Gastrocnemius medialis (tissue), 4 donors: ENCODE results near the gene BLMH. TPM values are rescaled to one million over a fixed set of nuclear protein-coding genes. Genes with fewer than 3 reads are reported as not detected.

Source experiments
- ATAC-seq, 2 donors: fragments of 150-250 bp; one replicate each; pipeline ENCODE4 v1.9.1; 2016
- DNase-seq, 2 donors: peaks; one replicate each; pipeline ENCODE4 v3.0.0-alpha.2; 2019
- H3K27ac ChIP-seq, 4 donors: fragments of 200-600 bp; sonication (generic); 1 replicate in 1 of 4; 2 replicates in 3 of 4; pipeline ENCODE4 v1.5.1; 2016 to 2018; ENCODE audit warnings: mild to moderate bottlenecking in 2 of 4, moderate library complexity in 1 of 4
- H3K27me3 ChIP-seq, 3 donors: fragments of 200-600 bp; sonication (generic) in 2 of 3; 1 replicate in 1 of 3; 2 replicates in 2 of 3; pipeline versions ENCODE4 v1.5.1 to v1.6.0; 2016 to 2019; ENCODE audit warnings: mild to moderate bottlenecking in 1 of 3, moderate library complexity in 1 of 3
- H3K36me3 ChIP-seq, 2 donors: fragments of 200-600 bp; sonication (generic) in 1 of 2; one replicate each; pipeline ENCODE4 v1.5.1; 2017 to 2018
- H3K4me1 ChIP-seq, 2 donors: fragments of 200-600 bp; sonication (generic) in 1 of 2; one replicate each; pipeline ENCODE4 v1.5.1; 2016 to 2017; ENCODE audit warnings: mild to moderate bottlenecking in 2 of 2
- H3K4me3 ChIP-seq, 4 donors: fragments of 200-600 bp; sonication (generic) in 3 of 4; 1 replicate in 1 of 4; 2 replicates in 3 of 4; pipeline ENCODE4 v1.5.1; 2016 to 2019; ENCODE audit warnings: mild to moderate bottlenecking in 2 of 4
- H3K9me3 ChIP-seq, 3 donors: fragments of 200-600 bp; sonication (generic) in 2 of 3; 1 replicate in 1 of 3; 2 replicates in 2 of 3; pipeline ENCODE4 v1.5.1; 2016 to 2019
- POLR2A ChIP-seq, 2 donors: fragments of 450-650 bp; IDR thresholded peaks; one replicate each; pipeline ENCODE4 v1.6.1; 2017; ENCODE audit warnings: antibody characterized with exemption in 2 of 2, mild to moderate bottlenecking in 2 of 2, moderate library complexity in 2 of 2
- in situ Hi-C, 4 donors: fragments of 200-750 bp; cut with MboI; loops; one replicate each; pipeline versions ENCODE4 v1.15.0 to v1.8.0; 2017; ENCODE audit warnings: low sequenced_read_pairs in 4 of 4
- intact Hi-C: fragments of 100-400 bp; cut with DNase I; formaldehyde crosslinking; loops from one replicate; pipeline ENCODE4 v1.15.1; 2023; ENCODE audit warnings: low total_unique reads
- total RNA-seq, 4 donors: library from RNA; depleted of rRNA; stranded (reverse); fragments of >200 nt; gene quantifications; one replicate each; pipeline versions ENCODE4 v1.1.0 to v1.2.3, GENCODE V29; 2016
- TF ChIP-seq, protein P1 (sequence below), 5 experiments: fragments of 450-650 bp in 3 of 5; fragments of 200-600 bp in 2 of 5; sonication (generic) in 2 of 5; IDR thresholded peaks in 4 of 5; conservative IDR thresholded peaks in 1 of 5; 1 replicate in 4 of 5; 2 replicates in 1 of 5; pipeline ENCODE4 v1.5.1; 2016 to 2019; ENCODE audit warnings: antibody characterized with exemption in 5 of 5, mild to moderate bottlenecking in 3 of 5, moderate library complexity in 3 of 5

The BLMH gene
- total RNA-seq, 4 donors from 2014 or later, result 7.4 to 17.7 (median 16.7) TPM

DNA sequence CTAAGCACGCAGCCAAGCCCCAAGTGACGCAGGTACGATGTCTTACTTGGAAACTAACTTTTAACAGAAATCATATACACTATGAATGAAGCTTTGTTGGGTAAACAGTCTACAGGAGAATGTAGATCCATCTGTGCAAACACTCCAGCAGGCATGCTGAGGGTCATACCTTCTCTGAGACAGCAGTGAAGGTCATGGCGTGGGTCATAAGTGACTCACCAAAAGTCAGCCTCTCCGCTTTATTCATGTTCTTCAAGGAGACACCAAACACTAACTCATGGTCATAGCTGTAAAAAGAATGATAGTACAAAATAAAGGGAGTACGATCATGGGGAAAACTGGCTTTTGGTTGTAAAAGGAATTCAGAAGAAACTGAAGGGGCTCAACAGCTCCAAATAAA, 20.6 kb downstream of the BLMH start:
- DNase-seq, result no peak
- in situ Hi-C loops (loop anchor here in 2 of 4 donors (10.0 kb wide), 2 partner anchors 146 to 166 kb away; no protein-coding TSS in a partner anchor), intact Hi-C loops (no loop called here)
- Histone ChIP-seq H3K27me3 (no peaks in the 10 kb centered on the region), H3K27ac (no peak overlapping the region), H3K36me3 (peaks cover 0 to 53% of the 10 kb centered on the region in 2 donors), H3K4me1 (peaks cover 0 to 8% of the 10 kb centered on the region in 2 donors), H3K4me3 (no peak overlapping the region), H3K9me3 (no peaks in the 10 kb centered on the region)
- ATAC-seq, result no peak
- no peak for TF ChIP-seq POLR2A (IDR thresholded peaks at IDR 0.05)
- TF ChIP-seq, protein P1, sequence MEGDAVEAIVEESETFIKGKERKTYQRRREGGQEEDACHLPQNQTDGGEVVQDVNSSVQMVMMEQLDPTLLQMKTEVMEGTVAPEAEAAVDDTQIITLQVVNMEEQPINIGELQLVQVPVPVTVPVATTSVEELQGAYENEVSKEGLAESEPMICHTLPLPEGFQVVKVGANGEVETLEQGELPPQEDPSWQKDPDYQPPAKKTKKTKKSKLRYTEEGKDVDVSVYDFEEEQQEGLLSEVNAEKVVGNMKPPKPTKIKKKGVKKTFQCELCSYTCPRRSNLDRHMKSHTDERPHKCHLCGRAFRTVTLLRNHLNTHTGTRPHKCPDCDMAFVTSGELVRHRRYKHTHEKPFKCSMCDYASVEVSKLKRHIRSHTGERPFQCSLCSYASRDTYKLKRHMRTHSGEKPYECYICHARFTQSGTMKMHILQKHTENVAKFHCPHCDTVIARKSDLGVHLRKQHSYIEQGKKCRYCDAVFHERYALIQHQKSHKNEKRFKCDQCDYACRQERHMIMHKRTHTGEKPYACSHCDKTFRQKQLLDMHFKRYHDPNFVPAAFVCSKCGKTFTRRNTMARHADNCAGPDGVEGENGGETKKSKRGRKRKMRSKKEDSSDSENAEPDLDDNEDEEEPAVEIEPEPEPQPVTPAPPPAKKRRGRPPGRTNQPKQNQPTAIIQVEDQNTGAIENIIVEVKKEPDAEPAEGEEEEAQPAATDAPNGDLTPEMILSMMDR (IDR thresholded peaks at IDR 0.05 in 4 of 5, conservative IDR thresholded peaks at IDR 0.05 in 1 of 5), result no peak

- no peak for ATAC-seq
- Histone ChIP-seq H3K27ac (no peak overlapping the region), H3K27me3 (no peaks in the 10 kb centered on the region), H3K4me1 (peaks cover 0 to 21% of the 10 kb centered on the region in 2 donors), H3K4me3 (no peak overlapping the region), H3K9me3 (no peaks in the 10 kb centered on the region), H3K36me3 (peaks cover 0 to 48% of the 10 kb centered on the region in 2 donors)
- no peak for DNase-seq
- TF ChIP-seq, protein P1 (IDR thresholded peaks at IDR 0.05 in 4 of 5, conservative IDR thresholded peaks at IDR 0.05 in 1 of 5), result no peak
- TF ChIP-seq POLR2A (IDR thresholded peaks at IDR 0.05), result no peak
- in situ Hi-C loops, result no loop called here
- intact Hi-C loops, result no loop called here
Observed at GRCh38 chr17:30267625-30268024, 24.1 kb downstream of the BLMH start.

GRCh38 chr17:30263552-30264333, 28.0 kb downstream of the BLMH start:
- DNase-seq (no peak), ATAC-seq (peak; percentile 36 to 42)
- Histone ChIP-seq H3K27ac (peak overlapping the region; percentile 1 to 54 (median 13)), H3K9me3 (no peaks in the 10 kb centered on the region), H3K4me1 (peaks cover 0 to 21% of the 10 kb centered on the region in 2 donors), H3K36me3 (peaks cover 0 to 38% of the 10 kb centered on the region in 2 donors), H3K4me3 (no peak overlapping the region), H3K27me3 (no peaks in the 10 kb centered on the region)
- TF ChIP-seq POLR2A (IDR thresholded peaks at IDR 0.05), result no peak
- TF ChIP-seq, protein P1 (IDR thresholded peaks at IDR 0.05 in 4 of 5, conservative IDR thresholded peaks at IDR 0.05 in 1 of 5), result no peak
- in situ Hi-C loops (no loop called here), intact Hi-C loops (no loop called here)

GRCh38 chr17:30256756-30257506, 34.8 kb downstream of the BLMH start:
- no peak overlapping the region for H3K4me3 ChIP-seq
- peaks cover 14 to 15% of the 10 kb centered on the region in 2 donors for H3K4me1 ChIP-seq
- DNase-seq (no peak), ATAC-seq (no peak)
- TF ChIP-seq, protein P1 (IDR thresholded peaks at IDR 0.05 in 4 of 5, conservative IDR thresholded peaks at IDR 0.05 in 1 of 5), result no peak
- TF ChIP-seq POLR2A (IDR thresholded peaks at IDR 0.05), result no peak
- H3K27ac ChIP-seq, result no peak overlapping the region
- in situ Hi-C loops, result no loop called here
- peaks cover 0 to 17% of the 10 kb centered on the region in 2 donors for H3K36me3 ChIP-seq
- H3K27me3 ChIP-seq, result no peaks in the 10 kb centered on the region
- intact Hi-C loops, result no loop called here
- no peaks in the 10 kb centered on the region for H3K9me3 ChIP-seq
